Measurements from ENCODE around the gene SYNGR1. TPM values are rescaled to one million over a fixed set of nuclear protein-coding genes. Genes with fewer than 3 reads are reported as not detected.

Gene SYNGR1
- total and polyA plus RNA-seq, 2 of the 8 experiments (the other 6 are each of a cell fraction or from before 2014, with no cell fraction given): 32.5 to 84.7 TPM

DNA sequence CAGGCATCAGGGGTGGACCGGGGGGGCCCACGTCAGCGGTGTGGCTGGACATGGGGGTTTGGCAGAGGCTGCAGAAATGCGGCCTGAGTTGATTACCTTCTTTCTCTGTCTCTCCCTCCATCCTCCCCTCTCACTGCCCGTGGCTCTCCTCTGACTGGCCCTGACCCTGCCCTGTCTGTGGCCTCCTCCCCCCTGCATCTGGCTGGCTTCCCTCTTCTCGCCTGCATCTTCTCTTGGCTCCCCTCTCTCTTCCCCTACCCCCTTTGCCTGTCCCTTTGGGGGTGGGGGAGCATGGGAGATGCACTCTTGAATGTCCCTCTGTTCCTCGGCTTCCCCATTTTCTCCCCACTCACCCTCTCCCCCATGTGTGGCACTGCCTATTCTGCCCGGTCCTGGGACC, 25.9 kb downstream of the SYNGR1 start:
- FAIRE-seq: no peak
- H3K79me2 ChIP-seq (ENCODE audit: control insufficient read depth in 1 of 2, insufficient read depth in 2 of 2, low read length in 2 of 2): no peaks in the 10 kb centered on the region
- H4K91ac ChIP-seq (replicated peaks; ENCODE audit: insufficient read length, low read length): no peak overlapping the region
- H3K4me2 ChIP-seq (ENCODE audit: insufficient read depth in 1 of 2, low read depth in 2 of 2, low read length in 2 of 2): no peak overlapping the region
- H2BK120ac ChIP-seq (replicated peaks; ENCODE audit: low read depth, low read length): no peak overlapping the region
- no peak overlapping the region for H3K27ac ChIP-seq (ENCODE audit: low read depth, low read length)
- no peak overlapping the region for H3K14ac ChIP-seq (ENCODE audit: insufficient read length)
- H3K27me3 ChIP-seq (replicated peaks in 1 of 4; ENCODE audit: control insufficient read depth in 3 of 4, extremely low read depth in 1 of 4, insufficient read depth in 3 of 4, low read length in 3 of 4): no peaks in the 10 kb centered on the region
- H3K36me3 ChIP-seq (ENCODE audit: control insufficient read depth in 2 of 4, insufficient read depth in 4 of 4, low read length in 3 of 4): no peaks in the 10 kb centered on the region
- TF ChIP-seq FOSL1 (IDR thresholded peaks at IDR 0.05; ENCODE audit: insufficient read depth, low read depth, low read length): no peak
- TF ChIP-seq CREB1 (IDR thresholded peaks at IDR 0.05): no peak
- no peak for TF ChIP-seq TBP (IDR thresholded peaks at IDR 0.05; ENCODE audit: low read depth, low read length)
- no peak for TF ChIP-seq TAF7 (optimal IDR thresholded peaks at IDR 0.05; ENCODE audit: borderline replicate concordance, low read depth, low read length)
- TF ChIP-seq EP300 (IDR thresholded peaks at IDR 0.05; ENCODE audit: borderline replicate concordance in 1 of 2, low read depth in 2 of 2, low read length in 2 of 2): no peak
- TF ChIP-seq SIN3A (conservative IDR thresholded peaks at IDR 0.05 in 1 of 2, IDR thresholded peaks at IDR 0.05 in 1 of 2; ENCODE audit: low read depth in 1 of 2, low read length in 2 of 2): no peak
- 86% methylated on average over 8 of the region's 8 CpGs; no CpG with 5 or more reads in 1 of the 2 experiments for WGBS, 2 experiments (ENCODE audit: extremely low coverage in 1 of 2, insufficient coverage in 1 of 2, insufficient read length in 1 of 2, insufficient replicate concordance in 2 of 2, low coverage in 1 of 2, low lambda C conversion rate in 2 of 2, missing lambda C conversion rate in 1 of 2)
- no peak overlapping the region for H2BK12ac ChIP-seq (ENCODE audit: low read depth, low read length)
- H2AK5ac ChIP-seq (ENCODE audit: low read depth, low read length): no peak overlapping the region
- H2AFZ ChIP-seq (ENCODE audit: low read length): no peak overlapping the region
- ChIA-PET POLR2A (ENCODE audit: partially characterized antibody) (no interaction called here), CTCF (ENCODE audit: partially characterized antibody) (no interaction called here)
- peaks cover 2% of the 10 kb centered on the region; the same call in 1 of the 2 replicates for H3K79me1 ChIP-seq (ENCODE audit: low read depth, low read length)
- H4K5ac ChIP-seq (ENCODE audit: insufficient read length, low read depth, low read length): no peak overlapping the region
- H2BK20ac ChIP-seq (ENCODE audit: low read length): no peak overlapping the region
- no peak for DNase-seq (ENCODE audit: low read depth in 1 of 2, low spot score in 2 of 2)
- H3K9me3 ChIP-seq (ENCODE audit: insufficient read depth in 2 of 2, low read depth in 1 of 2, low read length in 1 of 2): peaks cover 0 to 4% of the 10 kb centered on the region in 2 experiments; a peak in 1 of 4 replicates
- H3K4ac ChIP-seq (replicated peaks; ENCODE audit: insufficient read length, low read depth, low read length): no peak overlapping the region
- H3K56ac ChIP-seq (replicated peaks; ENCODE audit: insufficient read length, low read depth, low read length): no peak overlapping the region
- peaks cover 0 to 2% of the 10 kb centered on the region in 2 experiments for H4K20me1 ChIP-seq (replicated peaks in 1 of 2; ENCODE audit: control insufficient read depth in 1 of 2, insufficient read depth in 2 of 2, low read length in 2 of 2)
- H3K18ac ChIP-seq (ENCODE audit: extremely low read depth, low read length): no peak overlapping the region
- H3K9ac ChIP-seq (replicated peaks in 1 of 4; ENCODE audit: extremely low read depth in 1 of 4, low read depth in 3 of 4, low read length in 3 of 4): no peak overlapping the region
- H3K4me3 ChIP-seq (ENCODE audit: extremely low read depth in 1 of 4, insufficient read depth in 2 of 4, low read depth in 3 of 4, low read length in 4 of 4): no peak overlapping the region
- no peaks in the 10 kb centered on the region for H3K23me2 ChIP-seq (ENCODE audit: low read depth, low read length)
- no peak overlapping the region for H2BK15ac ChIP-seq (ENCODE audit: low read length)
- H3K23ac ChIP-seq (ENCODE audit: insufficient read length): no peak overlapping the region
- no peak overlapping the region for H2BK5ac ChIP-seq (ENCODE audit: low read depth, low read length)
- H3K4me1 ChIP-seq (replicated peaks in 1 of 4; ENCODE audit: control insufficient read depth in 3 of 4, insufficient read depth in 4 of 4, low read length in 3 of 4): peaks cover 0 to 8% (median 3%) of the 10 kb centered on the region in 4 experiments; a peak in 3 of 7 replicates
- no peak overlapping the region for H4K8ac ChIP-seq (ENCODE audit: extremely low read depth, insufficient read depth, low read length)
